Panc1 (cell line): ENCODE data around the gene ZSCAN2. TPM values are rescaled to one million over a fixed set of nuclear protein-coding genes. Genes with fewer than 3 reads are reported as not detected.
"Not testable (repeated sequence)": the region's sequence is repeated elsewhere in the genome, so short reads cannot be mapped to it uniquely, and the experiment has no call there.

ENCODE experiments used
- ATAC-seq: fragments of 200-7000 bp; cut with Tn5 transposase; 2 replicates; pipeline ENCODE4 v1.9.1; 2020; ENCODE audit warnings: mild to moderate bottlenecking, moderate library complexity
- BruUV-seq: library from RNA; stranded (reverse); fragments of 400-500 nt; replicated peaks from 2 replicates; lab custom pipeline; 2021; lab: Mats Ljungman, UMichigan
- CTCF ChIA-PET: fragments of 300-600 bp; sonication (Branson Sonifier 250); formaldehyde crosslinking; loops from one replicate; lab custom pipeline; 2022; ENCODE audit warnings: antibody characterized with exemption; lab: Charles Lee
- POLR2A ChIA-PET: fragments of 300-600 bp; sonication (Branson Sonifier 250); formaldehyde crosslinking; loops from one replicate; lab custom pipeline; 2022; ENCODE audit warnings: antibody characterized with exemption; lab: Charles Lee
- DNase-seq: peaks from one replicate; pipeline ENCODE4 v3.0.0-alpha.2; 2010; ENCODE audit warnings: low read depth, low spot score
- H3K27ac ChIP-seq: 2 replicates; pipeline ENCODE4 v1.5.1; 2011; ENCODE audit warnings: mild to moderate bottlenecking, low read length, inconsistent platforms
- H3K27me3 ChIP-seq: fragments of 200-500 bp; sonication (Bioruptor generic); 2 replicates; pipeline ENCODE4 v1.6.0; 2014; ENCODE audit warnings: low read length, inconsistent platforms; ENCODE audit not compliant: control insufficient read depth, insufficient read depth
- H3K36me3 ChIP-seq: fragments of 200-500 bp; sonication (Bioruptor generic); 2 replicates; pipeline ENCODE4 v1.5.1; 2014; ENCODE audit warnings: inconsistent platforms, mild to moderate bottlenecking, low read length, moderate library complexity; ENCODE audit not compliant: control insufficient read depth, insufficient read depth
- H3K4me1 ChIP-seq: 2 replicates; pipeline ENCODE4 v1.5.1; 2011; ENCODE audit warnings: inconsistent platforms, mild to moderate bottlenecking, low read length, moderate library complexity; ENCODE audit not compliant: control insufficient read depth, insufficient read depth
- H3K4me3 ChIP-seq, 2 experiments: 2 replicates each; pipeline ENCODE4 v1.5.1; 2011 to 2012; ENCODE audit warnings: low read depth in 2 of 2, low read length in 2 of 2, mild to moderate bottlenecking in 2 of 2, inconsistent platforms in 1 of 2, moderate library complexity in 1 of 2
- H3K9me3 ChIP-seq: fragments of 200-500 bp; sonication (Bioruptor generic); 2 replicates; pipeline ENCODE4 v1.5.1; 2014; ENCODE audit warnings: low read depth, mild to moderate bottlenecking, inconsistent platforms, low read length, moderate library complexity; ENCODE audit not compliant: control insufficient read depth, insufficient read depth
- CTCF ChIP-seq: fragments of 450-650 bp; IDR thresholded peaks from 2 replicates; pipeline ENCODE4 v1.5.1; 2017; ENCODE audit warnings: mild to moderate bottlenecking
- POLR2AphosphoS5 ChIP-seq: IDR thresholded peaks from 2 replicates; pipeline ENCODE4 v1.6.1; 2012; ENCODE audit warnings: mild to moderate bottlenecking, low read depth, low read length, moderate library complexity
- REST ChIP-seq, 2 experiments: IDR thresholded peaks; 2 replicates each; pipeline ENCODE4 v1.6.1; 2011 to 2012; ENCODE audit warnings: low read depth in 2 of 2, control low read depth in 1 of 2, low read length in 1 of 2, mild to moderate bottlenecking in 1 of 2, moderate library complexity in 1 of 2; ENCODE audit not compliant: insufficient read depth in 1 of 2
- SIN3A ChIP-seq: IDR thresholded peaks from 2 replicates; pipeline ENCODE4 v1.6.1; 2012; ENCODE audit warnings: low read depth, mild to moderate bottlenecking, low read length, moderate library complexity, borderline replicate concordance; ENCODE audit not compliant: insufficient read depth
- TCF7L2 ChIP-seq: IDR thresholded peaks from 2 replicates; pipeline ENCODE4 v1.6.1; 2011; ENCODE audit warnings: mild to moderate bottlenecking, low read depth, low read length, inconsistent platforms
- in situ Hi-C: cut with HindIII; loops from 2 replicates; pipeline ENCODE4 v1.10.0; 2016; ENCODE audit warnings: low sequenced_read_pairs, low pct_unique_long_range_greater_than_20kb
- intact Hi-C: fragments of 100-400 bp; cut with micrococcal nuclease; formaldehyde crosslinking; loops from one replicate; pipeline ENCODE4 v1.10.0; 2022; ENCODE audit not compliant: unreplicated experiment
- total RNA-seq: library from RNA; stranded (reverse); gene quantifications from one replicate; pipeline ENCODE4 v1.2.1, GENCODE V29; 2021; ENCODE audit not compliant: unreplicated experiment

ZSCAN2 gene
- total RNA-seq, 1 experiment from 2014 or later = 16.8 TPM

- BruUV-seq = no TSS peak
- no peak overlapping the region for H3K27ac ChIP-seq
- no peaks in the 10 kb centered on the region for H3K9me3 ChIP-seq
- intact Hi-C loops = no loop called here
- ATAC-seq (no peak), DNase-seq (no peak)
- POLR2A ChIA-PET = no interaction called here
- in situ Hi-C loops = no loop called here
- no peaks in the 10 kb centered on the region for H3K27me3 ChIP-seq
- no peak overlapping the region for H3K4me3 ChIP-seq
- TF ChIP-seq CTCF (no peak), POLR2AphosphoS5 (no peak), REST (IDR thresholded peaks at IDR 0.05; ENCODE audit: insufficient read depth in 1 of 2, low read depth in 2 of 2, low read length in 1 of 2) (no peak), TCF7L2 (no peak), SIN3A (no peak)
- CTCF ChIA-PET = no interaction called here
- H3K4me1 ChIP-seq = no peaks in the 10 kb centered on the region
- H3K36me3 ChIP-seq = no peaks in the 10 kb centered on the region
Measured at GRCh38 chr15:84552896-84553295, 47.9 kb upstream of the ZSCAN2 start.

- intact Hi-C loops = not testable (repeated sequence)
Measured at GRCh38 chr15:84556690-84557089, 44.1 kb upstream of the ZSCAN2 start.

DNA sequence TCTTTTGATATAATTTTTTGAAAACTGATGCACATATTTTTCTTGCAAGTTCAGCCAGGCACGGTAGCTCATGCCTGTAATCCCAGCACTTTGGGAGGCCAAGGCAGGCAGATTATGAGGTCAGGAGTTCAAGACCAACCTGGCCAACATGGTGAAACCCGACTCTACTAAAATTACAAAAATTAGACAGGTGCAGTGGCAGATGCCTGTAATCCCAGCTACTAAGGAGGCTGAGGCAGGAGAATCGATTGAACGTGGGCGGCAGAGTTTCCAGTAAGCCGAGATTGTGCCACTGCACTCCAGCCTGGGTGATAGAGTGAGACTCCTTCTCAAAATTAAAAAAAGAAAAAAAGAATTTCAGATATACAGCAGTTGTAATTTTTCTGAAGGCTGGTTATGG lies 32.8 kb upstream of the ZSCAN2 start:
- intact Hi-C loops, H3K27ac ChIP-seq, H3K36me3 ChIP-seq, CTCF ChIA-PET, in situ Hi-C loops, ATAC-seq, H3K9me3 ChIP-seq, H3K27me3 ChIP-seq, BruUV-seq, H3K4me1 ChIP-seq, H3K4me3 ChIP-seq, POLR2A ChIA-PET, DNase-seq: not testable (repeated sequence)

More at GRCh38 chr15:84556690-84557089, 44.1 kb upstream of the ZSCAN2 start:
- H3K36me3 ChIP-seq, BruUV-seq, POLR2A ChIA-PET, H3K4me1 ChIP-seq, H3K9me3 ChIP-seq, H3K4me3 ChIP-seq, DNase-seq, CTCF ChIA-PET, in situ Hi-C loops, H3K27ac ChIP-seq, ATAC-seq, H3K27me3 ChIP-seq: not testable (repeated sequence)
